Hematopoietic multipotent progenitor cell treated with erythropoietin and hydrocortisone succinate and interleukin-3 and kit ligand, for 15 days (in vitro differentiated cells): Measurements from ENCODE around the gene CCNDBP1.
"Not testable (repeated sequence)": the region's sequence is repeated elsewhere in the genome, so short reads cannot be mapped to it uniquely, and the experiment has no call there.

Source experiments
- DNase-seq: peaks from one replicate; pipeline ENCODE4 v3.0.0-alpha.2; 2015; ENCODE audit warnings: low spot score

CCNDBP1 gene

GRCh38 chr15:43218908-43219706, 33.9 kb downstream of the CCNDBP1 start:
- DNase-seq = peak; percentile 90

GRCh38 chr15:43219929-43220928, 35.0 kb downstream of the CCNDBP1 start:
- peak; percentile 71 for DNase-seq

- peak; percentile 95 for DNase-seq
These were observed 35.8 kb downstream of the CCNDBP1 start, which contains the start of gene EPB42 for GRCh38 chr15:43220991-43221403. Gene EPB42, minus strand, starts transcription at chr15:43221018. Its CDS starts 193 bp downstream, at chr15:43220825.

- DNase-seq = no peak
These were observed 36.2 kb downstream of the CCNDBP1 start for GRCh38 chr15:43221422-43221821.

- peak; percentile 93 for DNase-seq
These were observed 40.2 kb downstream of the CCNDBP1 start for GRCh38 chr15:43225201-43225949.

GRCh38 chr15:43225950-43226255, 40.7 kb downstream of the CCNDBP1 start:
- DNase-seq = not testable (repeated sequence)

- DNase-seq = no peak
These were observed 41.5 kb downstream of the CCNDBP1 start for GRCh38 chr15:43226436-43227305.

GRCh38 chr15:43229977-43230376, 44.8 kb downstream of the CCNDBP1 start:
- no peak for DNase-seq

GRCh38 chr15:43230640-43231115, 45.5 kb downstream of the CCNDBP1 start:
- DNase-seq = no peak

- DNase-seq = no peak
These were observed 47.2 kb downstream of the CCNDBP1 start for GRCh38 chr15:43232289-43232874.

GRCh38 chr15:43235536-43235935, 50.3 kb downstream of the CCNDBP1 start:
- DNase-seq = no peak

GRCh38 chr15:43237842-43238470, 52.8 kb downstream of the CCNDBP1 start:
- DNase-seq = no peak

- no peak for DNase-seq
These were observed 53.5 kb downstream of the CCNDBP1 start for GRCh38 chr15:43238671-43239131.

- DNase-seq = no peak
These were observed 54.7 kb downstream of the CCNDBP1 start for GRCh38 chr15:43239732-43240491.

- DNase-seq = no peak
These were observed 55.9 kb downstream of the CCNDBP1 start for GRCh38 chr15:43241100-43241499.

GRCh38 chr15:43242616-43243015, 57.4 kb downstream of the CCNDBP1 start:
- no peak for DNase-seq

GRCh38 chr15:43243020-43243645, 57.9 kb downstream of the CCNDBP1 start:
- no peak for DNase-seq

- no peak for DNase-seq
These were observed 58.9 kb downstream of the CCNDBP1 start for GRCh38 chr15:43244092-43244491.
